GM21737 (cell line): ENCODE measurements around the gene TTBK1.

ENCODE experiments used
- ATAC-seq: cut with Tn5 transposase; IDR thresholded peaks from one replicate; pipeline ENCODE4 v1.9.1; 2021; ENCODE audit warnings: mild to moderate bottlenecking, moderate library complexity; ENCODE audit not compliant: unreplicated experiment

TTBK1 gene

GRCh38 chr6:43269273-43270007 is 26.2 kb downstream of the TTBK1 start:
- no peak for ATAC-seq

GRCh38 chr6:43271103-43271815 is 28.0 kb downstream of the TTBK1 start:
- no peak for ATAC-seq

- ATAC-seq, result no peak
These were observed 28.7 kb downstream of the TTBK1 start for GRCh38 chr6:43271944-43272343.

GRCh38 chr6:43273707-43274106 is 30.4 kb downstream of the TTBK1 start:
- no peak for ATAC-seq

- no peak for ATAC-seq
These were observed 31.0 kb downstream of the TTBK1 start for GRCh38 chr6:43274127-43274915.

- ATAC-seq, result no peak
These were observed 31.8 kb downstream of the TTBK1 start for GRCh38 chr6:43274916-43275597.

GRCh38 chr6:43275801-43276576 is 32.7 kb downstream of the TTBK1 start:
- ATAC-seq, result no peak

GRCh38 chr6:43276577-43277305 is 33.5 kb downstream of the TTBK1 start:
- ATAC-seq, result no peak

- ATAC-seq, result no peak
These were observed 34.0 kb downstream of the TTBK1 start for GRCh38 chr6:43277306-43277642.

- ATAC-seq, result no peak
These were observed 34.6 kb downstream of the TTBK1 start for GRCh38 chr6:43277643-43278523.

- ATAC-seq, result no peak
These were observed 35.3 kb downstream of the TTBK1 start for GRCh38 chr6:43278524-43279078.

- no peak for ATAC-seq
These were observed 37.0 kb downstream of the TTBK1 start for GRCh38 chr6:43280234-43280633.

- no peak for ATAC-seq
These were observed 38.8 kb downstream of the TTBK1 start for GRCh38 chr6:43282060-43282459.

GRCh38 chr6:43282636-43283513 is 39.6 kb downstream of the TTBK1 start:
- ATAC-seq, result no peak

GRCh38 chr6:43283514-43283901 is 40.2 kb downstream of the TTBK1 start:
- ATAC-seq, result no peak

GRCh38 chr6:43283905-43284304 is 40.6 kb downstream of the TTBK1 start:
- ATAC-seq, result no peak

GRCh38 chr6:43284991-43285781 is 41.9 kb downstream of the TTBK1 start:
- ATAC-seq, result no peak
